ENCODE results near the gene FAM118A. TPM values are rescaled to one million over a fixed set of nuclear protein-coding genes. Genes with fewer than 3 reads are reported as not detected.
"Not testable (repeated sequence)": the region's sequence is repeated elsewhere in the genome, so short reads cannot be mapped to it uniquely, and the experiment has no call there.

Gene FAM118A
- total RNA-seq, 1 donor from 2014 or later: 49.6 TPM

DNA sequence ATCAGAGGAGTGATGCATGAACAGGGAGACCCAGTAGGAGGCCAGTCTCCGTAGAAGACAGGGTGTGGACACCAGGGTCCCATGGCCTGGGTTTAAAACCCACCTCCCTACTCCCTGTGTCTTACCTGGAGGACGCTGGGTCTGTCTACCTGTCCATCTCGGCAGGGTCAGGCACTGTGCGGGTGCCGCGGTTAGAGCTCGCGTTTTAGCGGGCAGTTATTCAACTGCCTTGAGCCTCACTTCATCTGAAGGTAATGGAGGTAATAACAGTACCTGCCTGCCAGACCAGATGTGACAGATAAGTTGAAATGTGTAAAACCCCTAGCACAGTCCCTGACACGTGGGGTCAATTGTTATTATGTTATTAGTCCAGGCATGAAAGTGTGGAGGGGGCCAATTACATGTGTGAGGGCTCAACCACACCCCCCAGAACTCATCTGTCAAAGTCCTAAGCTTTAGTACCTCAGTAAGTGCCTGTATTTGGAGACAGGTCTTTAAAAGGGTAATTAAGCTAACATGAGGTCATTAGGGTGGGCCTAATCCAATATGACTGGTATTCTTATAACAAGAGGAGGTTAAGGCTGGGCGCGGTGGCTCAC, 33.1 kb upstream of the FAM118A start:
- no peaks in the 10 kb centered on the region for H3K36me3 ChIP-seq
- H3K27me3 ChIP-seq: no peaks in the 10 kb centered on the region
- TF ChIP-seq POLR2A (IDR thresholded peaks at IDR 0.05) (no peak), POLR2AphosphoS5 (IDR thresholded peaks at IDR 0.05; ENCODE audit: insufficient read depth in 1 of 2, low read depth in 1 of 2) (no peak)
- TF ChIP-seq, protein P1, sequence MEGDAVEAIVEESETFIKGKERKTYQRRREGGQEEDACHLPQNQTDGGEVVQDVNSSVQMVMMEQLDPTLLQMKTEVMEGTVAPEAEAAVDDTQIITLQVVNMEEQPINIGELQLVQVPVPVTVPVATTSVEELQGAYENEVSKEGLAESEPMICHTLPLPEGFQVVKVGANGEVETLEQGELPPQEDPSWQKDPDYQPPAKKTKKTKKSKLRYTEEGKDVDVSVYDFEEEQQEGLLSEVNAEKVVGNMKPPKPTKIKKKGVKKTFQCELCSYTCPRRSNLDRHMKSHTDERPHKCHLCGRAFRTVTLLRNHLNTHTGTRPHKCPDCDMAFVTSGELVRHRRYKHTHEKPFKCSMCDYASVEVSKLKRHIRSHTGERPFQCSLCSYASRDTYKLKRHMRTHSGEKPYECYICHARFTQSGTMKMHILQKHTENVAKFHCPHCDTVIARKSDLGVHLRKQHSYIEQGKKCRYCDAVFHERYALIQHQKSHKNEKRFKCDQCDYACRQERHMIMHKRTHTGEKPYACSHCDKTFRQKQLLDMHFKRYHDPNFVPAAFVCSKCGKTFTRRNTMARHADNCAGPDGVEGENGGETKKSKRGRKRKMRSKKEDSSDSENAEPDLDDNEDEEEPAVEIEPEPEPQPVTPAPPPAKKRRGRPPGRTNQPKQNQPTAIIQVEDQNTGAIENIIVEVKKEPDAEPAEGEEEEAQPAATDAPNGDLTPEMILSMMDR (IDR thresholded peaks at IDR 0.05): no peak
- no peak for DNase-seq (ENCODE audit: extremely low spot score in 2 of 2)
- intact Hi-C loops (cut with DNase I): no loop called here
- H3K4me1 ChIP-seq: peaks cover 31% of the 10 kb centered on the region
- H3K27ac ChIP-seq: no peak overlapping the region
- no peaks in the 10 kb centered on the region for H3K9me3 ChIP-seq
- H3K4me3 ChIP-seq: no peak overlapping the region

DNA sequence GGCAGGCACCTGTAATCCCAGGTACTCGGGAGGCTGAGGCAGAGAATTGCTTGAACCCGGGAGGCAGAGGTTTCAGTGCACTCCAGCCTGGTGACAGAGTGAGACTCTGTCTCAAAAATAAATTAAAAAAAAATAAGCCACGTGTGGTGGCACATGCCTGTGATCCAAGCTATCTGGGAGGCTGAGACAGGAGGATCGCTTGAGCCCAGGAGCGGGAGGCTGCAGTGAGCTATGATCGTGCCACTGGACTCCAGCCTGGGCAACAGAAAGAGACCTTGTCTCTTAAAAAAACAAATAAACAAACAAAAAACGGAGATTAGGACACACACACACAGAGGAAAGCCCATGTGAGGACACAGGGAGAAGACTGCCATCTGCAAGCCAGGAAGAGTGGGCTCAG, 32.0 kb upstream of the FAM118A start:
- DNase-seq (ENCODE audit: extremely low spot score in 2 of 2); H3K9me3 ChIP-seq; H3K27ac ChIP-seq; H3K36me3 ChIP-seq; intact Hi-C loops (cut with DNase I); H3K27me3 ChIP-seq; H3K4me3 ChIP-seq: not testable (repeated sequence)
- H3K4me1 ChIP-seq: peaks cover 25% of the 10 kb centered on the region

GRCh38 chr22:45278125-45278524, 31.6 kb upstream of the FAM118A start:
- Histone ChIP-seq H3K36me3 (no peaks in the 10 kb centered on the region), H3K27me3 (no peaks in the 10 kb centered on the region), H3K4me3 (no peak overlapping the region), H3K4me1 (peaks cover 25% of the 10 kb centered on the region), H3K27ac (peak overlapping the region; percentile 73), H3K9me3 (no peaks in the 10 kb centered on the region)
- no peak for DNase-seq (ENCODE audit: extremely low spot score in 2 of 2)
- TF ChIP-seq POLR2AphosphoS5 (IDR thresholded peaks at IDR 0.05; ENCODE audit: insufficient read depth in 1 of 2, low read depth in 1 of 2): no peak
- no peak for TF ChIP-seq POLR2A (IDR thresholded peaks at IDR 0.05)
- TF ChIP-seq, protein P1 (IDR thresholded peaks at IDR 0.05): no peak
- intact Hi-C loops (cut with DNase I): no loop called here

DNA sequence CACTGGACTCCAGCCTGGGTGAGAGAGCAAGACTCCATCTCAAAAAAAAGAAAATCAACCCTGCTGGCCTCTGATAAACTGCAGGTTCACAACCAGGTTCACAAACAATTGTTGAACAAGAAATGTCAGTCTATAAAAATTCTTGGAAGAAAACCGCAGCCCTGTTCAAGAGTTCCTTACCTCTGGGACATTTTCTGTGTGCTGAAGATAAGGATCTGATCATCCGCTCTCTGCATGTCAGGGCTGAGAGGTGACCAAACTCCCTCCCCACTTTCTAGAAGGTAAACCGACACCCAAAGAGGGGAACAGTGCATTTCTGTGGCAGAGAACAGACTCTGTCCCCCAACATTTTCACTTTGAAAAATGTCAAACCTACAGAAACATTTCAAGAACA, 29.1 kb upstream of the FAM118A start:
- Histone ChIP-seq H3K27me3 (no peaks in the 10 kb centered on the region), H3K4me1 (peaks cover 36% of the 10 kb centered on the region), H3K36me3 (no peaks in the 10 kb centered on the region), H3K4me3 (no peak overlapping the region), H3K9me3 (no peaks in the 10 kb centered on the region), H3K27ac (peak overlapping the region; percentile 73)
- TF ChIP-seq POLR2AphosphoS5 (IDR thresholded peaks at IDR 0.05; ENCODE audit: insufficient read depth in 1 of 2, low read depth in 1 of 2) (no peak), POLR2A (IDR thresholded peaks at IDR 0.05) (no peak)
- TF ChIP-seq, protein P1 (IDR thresholded peaks at IDR 0.05): no peak
- no peak for DNase-seq (ENCODE audit: extremely low spot score in 2 of 2)
- intact Hi-C loops (cut with DNase I): no loop called here

DNA sequence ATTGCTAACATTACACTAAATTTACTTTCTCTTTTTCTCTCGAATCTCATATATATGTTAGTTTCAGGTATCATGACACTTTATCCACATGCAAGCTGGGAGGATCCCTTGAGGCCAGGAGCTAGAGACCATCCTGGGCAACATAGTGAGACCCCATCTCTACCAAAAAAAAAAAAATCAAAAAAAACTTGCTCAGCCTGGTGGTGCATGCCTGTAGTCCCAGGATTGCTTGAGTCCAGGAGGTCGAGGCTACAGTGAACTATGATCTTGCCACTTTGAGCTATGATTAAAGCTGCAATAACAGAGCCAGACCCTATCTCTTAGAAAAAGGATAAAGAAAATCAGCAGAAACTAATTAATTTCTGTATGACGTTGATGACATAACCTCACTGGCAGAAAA, 28.7 kb upstream of the FAM118A start:
- intact Hi-C loops (cut with DNase I): no loop called here
- Histone ChIP-seq H3K36me3 (no peaks in the 10 kb centered on the region), H3K27me3 (no peaks in the 10 kb centered on the region), H3K27ac (peak overlapping the region; percentile 73), H3K9me3 (no peaks in the 10 kb centered on the region), H3K4me3 (no peak overlapping the region), H3K4me1 (peaks cover 36% of the 10 kb centered on the region)
- TF ChIP-seq POLR2AphosphoS5 (IDR thresholded peaks at IDR 0.05; ENCODE audit: insufficient read depth in 1 of 2, low read depth in 1 of 2) (no peak), POLR2A (IDR thresholded peaks at IDR 0.05) (no peak)
- TF ChIP-seq, protein P1 (IDR thresholded peaks at IDR 0.05): no peak
- no peak for DNase-seq (ENCODE audit: extremely low spot score in 2 of 2)
